Keratinocyte (primary cell): ENCODE results near the gene LDLRAD4. TPM values are rescaled to one million over a fixed set of nuclear protein-coding genes. Genes with fewer than 3 reads are reported as not detected.

ENCODE experiments used
- DNase-seq: peaks from one replicate; pipeline ENCODE4 v3.0.0-alpha.2; 2011; ENCODE audit warnings: low read depth, missing footprints, low spot score
- FAIRE-seq: peaks from 2 replicates; lab custom pipeline; 2011; peaks lifted over from hg19 to GRCh38; lab: Jason Lieb, UNC
- H2AFZ ChIP-seq: 2 replicates; pipeline ENCODE4 v1.6.0; 2012; ENCODE audit warnings: low read length, control low read depth, inconsistent platforms; ENCODE audit not compliant: control insufficient read depth
- H3K27ac ChIP-seq: 2 replicates; pipeline ENCODE4 v1.5.1; 2011; ENCODE audit warnings: low read length; ENCODE audit not compliant: control insufficient read depth, insufficient read depth
- H3K27me3 ChIP-seq: 3 replicates; pipeline ENCODE4 v1.6.0; 2011; ENCODE audit warnings: low read length; ENCODE audit not compliant: control insufficient read depth, insufficient read depth; ENCODE audit errors: extremely low read depth
- H3K36me3 ChIP-seq, 2 experiments: 2 replicates in 1 of 2; 3 replicates in 1 of 2; pipeline ENCODE4 v1.5.1; 2011; ENCODE audit warnings: low read length in 2 of 2, mild to moderate bottlenecking in 1 of 2; ENCODE audit not compliant: control insufficient read depth in 2 of 2, insufficient read depth in 2 of 2; ENCODE audit errors: extremely low read depth in 1 of 2
- H3K4me1 ChIP-seq: 3 replicates; pipeline ENCODE4 v1.5.1; 2011; ENCODE audit warnings: low read length; ENCODE audit not compliant: control insufficient read depth, insufficient read depth; ENCODE audit errors: extremely low read depth
- H3K4me2 ChIP-seq: 3 replicates; pipeline ENCODE4 v1.6.0; 2011; ENCODE audit warnings: low read depth, low read length; ENCODE audit not compliant: control insufficient read depth, insufficient read depth; ENCODE audit errors: extremely low read depth
- H3K4me3 ChIP-seq, 3 experiments: fragments of 200-600 bp in 1 of 3; sonication (generic) in 1 of 3; 2 replicates in 2 of 3; 3 replicates in 1 of 3; pipeline ENCODE4 v1.5.1; 2011 to 2016; ENCODE audit warnings: low read length in 3 of 3, mild to moderate bottlenecking in 3 of 3, control low read depth in 2 of 3, inconsistent platforms in 1 of 3, low read depth in 1 of 3, mixed read lengths in 1 of 3, mixed run types in 1 of 3, moderate library complexity in 1 of 3; ENCODE audit not compliant: control insufficient read depth in 2 of 3, insufficient read depth in 2 of 3; ENCODE audit errors: extremely low read depth in 1 of 3
- H3K79me2 ChIP-seq: 2 replicates; pipeline ENCODE4 v1.6.0; 2012; ENCODE audit warnings: low read length; ENCODE audit not compliant: control insufficient read depth, insufficient read depth
- H3K9ac ChIP-seq: 3 replicates; pipeline ENCODE4 v1.6.0; 2011; ENCODE audit warnings: low read length; ENCODE audit not compliant: control insufficient read depth, insufficient read depth; ENCODE audit errors: extremely low read depth
- H3K9me1 ChIP-seq: 3 replicates; pipeline ENCODE4 v1.6.0; 2011; ENCODE audit warnings: low read length; ENCODE audit not compliant: control insufficient read depth, insufficient read depth; ENCODE audit errors: extremely low read depth
- H3K9me3 ChIP-seq: 2 replicates; pipeline ENCODE4 v1.5.1; 2012; ENCODE audit warnings: low read depth, low read length; ENCODE audit not compliant: control insufficient read depth
- H4K20me1 ChIP-seq: 3 replicates; pipeline ENCODE4 v1.6.0; 2011; ENCODE audit warnings: low read length; ENCODE audit not compliant: control insufficient read depth, insufficient read depth; ENCODE audit errors: extremely low read depth
- EZH2 ChIP-seq: IDR thresholded peaks from one replicate; pipeline ENCODE4 v1.6.1; 2012; ENCODE audit warnings: inconsistent platforms, mild to moderate bottlenecking, low read length, moderate library complexity
- dilution Hi-C: fragments of 300-500 bp; cut with MboI; formaldehyde crosslinking; loops from one replicate; pipeline ENCODE4 v1.7.0; 2020; ENCODE audit warnings: low sequenced_read_pairs; ENCODE audit not compliant: extremely low pct_ligation_motif_present
- polyA plus RNA-seq, 5 experiments: library from polyadenylated mRNA; depleted of rRNA in 3 of 5; stranded (reverse) in 3 of 5; stranded (forward) in 1 of 5; unstranded in 1 of 5; fragments of >200 nt; gene quantifications; 1 replicate in 1 of 5; 2 replicates in 3 of 5; 3 replicates in 1 of 5; pipeline versions ENCODE4 v1.2.1 to v1.2.3, GENCODE V29; 2011 to 2012; ENCODE audit warnings: missing spikeins in 2 of 5, low read depth in 1 of 5, low replicate concordance in 1 of 5
- TF ChIP-seq, protein P1 (sequence below), 3 experiments: IDR thresholded peaks in 1 of 3; conservative IDR thresholded peaks in 1 of 3; optimal IDR thresholded peaks in 1 of 3; 2 replicates in 2 of 3; 3 replicates in 1 of 3; pipeline versions ENCODE3 to v1.5.1; 2011; ENCODE audit warnings: low read length in 3 of 3, mild to moderate bottlenecking in 3 of 3, moderate library complexity in 2 of 3, control low read depth in 1 of 3, inconsistent platforms in 1 of 3; ENCODE audit not compliant: insufficient read depth in 2 of 3; ENCODE audit errors: extremely low read depth in 1 of 3

The LDLRAD4 gene
- polyA plus RNA-seq, 1 donor (not counting 4 experiments of a cell fraction or from before 2014, with no cell fraction given), result not detected

DNA sequence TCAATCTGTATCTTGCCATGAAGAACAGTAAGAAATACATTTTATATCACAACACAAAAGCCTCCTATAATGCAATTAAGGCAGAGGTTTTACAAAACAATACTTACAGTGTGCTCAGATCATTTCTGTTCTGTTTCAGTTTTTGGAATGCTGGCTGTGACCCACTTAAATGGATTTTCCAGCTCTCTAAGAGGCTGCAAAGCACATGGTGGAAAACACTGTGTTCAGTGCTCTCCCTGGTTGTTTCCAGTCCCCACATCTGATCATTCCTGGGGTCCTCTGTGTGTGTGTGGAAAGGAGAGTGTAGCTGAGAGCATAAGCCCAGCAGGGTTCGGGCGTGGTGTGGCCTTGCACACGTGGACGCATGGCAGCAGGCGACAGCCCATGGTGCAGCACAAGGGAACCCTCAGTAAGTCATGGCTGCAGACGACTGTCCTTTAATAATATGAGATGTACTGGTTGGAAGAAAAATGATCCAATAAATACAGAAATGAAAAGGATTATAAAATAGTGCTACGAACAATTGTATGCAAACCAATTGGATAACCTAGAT, 412.2 kb downstream of the LDLRAD4 start:
- H3K9ac ChIP-seq, result no peak overlapping the region
- no peaks in the 10 kb centered on the region for H3K36me3 ChIP-seq
- H2AFZ ChIP-seq, result no peak overlapping the region
- H3K27ac ChIP-seq, result no peak overlapping the region
- no peaks in the 10 kb centered on the region for H4K20me1 ChIP-seq
- dilution Hi-C loops, result loop anchor here (25.0 kb wide), 1 partner anchor 418 kb away; the partner anchor contains the start of gene LDLRAD4
- H3K4me2 ChIP-seq, result no peak overlapping the region
- TF ChIP-seq, protein P1, sequence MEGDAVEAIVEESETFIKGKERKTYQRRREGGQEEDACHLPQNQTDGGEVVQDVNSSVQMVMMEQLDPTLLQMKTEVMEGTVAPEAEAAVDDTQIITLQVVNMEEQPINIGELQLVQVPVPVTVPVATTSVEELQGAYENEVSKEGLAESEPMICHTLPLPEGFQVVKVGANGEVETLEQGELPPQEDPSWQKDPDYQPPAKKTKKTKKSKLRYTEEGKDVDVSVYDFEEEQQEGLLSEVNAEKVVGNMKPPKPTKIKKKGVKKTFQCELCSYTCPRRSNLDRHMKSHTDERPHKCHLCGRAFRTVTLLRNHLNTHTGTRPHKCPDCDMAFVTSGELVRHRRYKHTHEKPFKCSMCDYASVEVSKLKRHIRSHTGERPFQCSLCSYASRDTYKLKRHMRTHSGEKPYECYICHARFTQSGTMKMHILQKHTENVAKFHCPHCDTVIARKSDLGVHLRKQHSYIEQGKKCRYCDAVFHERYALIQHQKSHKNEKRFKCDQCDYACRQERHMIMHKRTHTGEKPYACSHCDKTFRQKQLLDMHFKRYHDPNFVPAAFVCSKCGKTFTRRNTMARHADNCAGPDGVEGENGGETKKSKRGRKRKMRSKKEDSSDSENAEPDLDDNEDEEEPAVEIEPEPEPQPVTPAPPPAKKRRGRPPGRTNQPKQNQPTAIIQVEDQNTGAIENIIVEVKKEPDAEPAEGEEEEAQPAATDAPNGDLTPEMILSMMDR (optimal IDR thresholded peaks at IDR 0.05 in 1 of 3, IDR thresholded peaks at IDR 0.05 in 1 of 3, conservative IDR thresholded peaks at IDR 0.05 in 1 of 3; ENCODE audit: extremely low read depth in 1 of 3, insufficient read depth in 2 of 3, low read length in 3 of 3), result no peak
- no peak for TF ChIP-seq EZH2
- H3K79me2 ChIP-seq, result no peaks in the 10 kb centered on the region
- H3K9me3 ChIP-seq, result no peaks in the 10 kb centered on the region
- H3K27me3 ChIP-seq, result peaks cover 2% of the 10 kb centered on the region
- FAIRE-seq (no peak), DNase-seq (no peak)
- H3K4me3 ChIP-seq, result no peak overlapping the region
- no peaks in the 10 kb centered on the region for H3K9me1 ChIP-seq
- no peaks in the 10 kb centered on the region for H3K4me1 ChIP-seq

DNA sequence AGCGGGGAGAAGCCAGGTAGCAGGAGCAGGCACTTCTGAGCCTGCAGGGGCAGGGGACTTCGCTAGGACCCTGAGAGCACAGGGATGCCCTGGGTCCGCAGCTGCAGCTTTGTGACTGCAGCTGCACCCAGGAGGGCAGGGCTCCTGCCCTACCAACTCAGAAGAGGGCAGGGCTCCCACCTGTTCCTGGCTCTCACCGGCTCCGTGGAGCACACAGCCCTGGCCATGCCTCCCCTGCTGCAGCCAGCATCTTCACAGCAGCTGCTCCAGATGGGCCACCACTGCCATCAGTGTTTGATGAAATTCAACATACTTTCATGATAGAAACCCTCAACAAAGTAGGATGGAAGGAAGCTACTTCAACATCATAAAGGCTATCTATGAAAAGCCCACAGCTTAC, 415.1 kb downstream of the LDLRAD4 start:
- no peaks in the 10 kb centered on the region for H3K79me2 ChIP-seq
- dilution Hi-C loops, result loop anchor here (25.0 kb wide), 1 partner anchor 421 kb away; the partner anchor contains the start of gene LDLRAD4
- H2AFZ ChIP-seq, result no peak overlapping the region
- H3K4me2 ChIP-seq, result no peak overlapping the region
- H3K27ac ChIP-seq, result no peak overlapping the region
- H3K9ac ChIP-seq, result no peak overlapping the region
- DNase-seq (no peak), FAIRE-seq (no peak)
- H3K4me3 ChIP-seq, result no peak overlapping the region
- H4K20me1 ChIP-seq, result no peaks in the 10 kb centered on the region
- no peaks in the 10 kb centered on the region for H3K9me1 ChIP-seq
- H3K27me3 ChIP-seq, result peaks cover 2% of the 10 kb centered on the region
- no peaks in the 10 kb centered on the region for H3K36me3 ChIP-seq
- TF ChIP-seq, protein P1 (optimal IDR thresholded peaks at IDR 0.05 in 1 of 3, IDR thresholded peaks at IDR 0.05 in 1 of 3, conservative IDR thresholded peaks at IDR 0.05 in 1 of 3; ENCODE audit: extremely low read depth in 1 of 3, insufficient read depth in 2 of 3, low read length in 3 of 3), result no peak
- TF ChIP-seq EZH2, result no peak
- H3K4me1 ChIP-seq, result no peaks in the 10 kb centered on the region
- no peaks in the 10 kb centered on the region for H3K9me3 ChIP-seq
